ENCODE data around the gene CCDC6.

The CCDC6 gene

DNA sequence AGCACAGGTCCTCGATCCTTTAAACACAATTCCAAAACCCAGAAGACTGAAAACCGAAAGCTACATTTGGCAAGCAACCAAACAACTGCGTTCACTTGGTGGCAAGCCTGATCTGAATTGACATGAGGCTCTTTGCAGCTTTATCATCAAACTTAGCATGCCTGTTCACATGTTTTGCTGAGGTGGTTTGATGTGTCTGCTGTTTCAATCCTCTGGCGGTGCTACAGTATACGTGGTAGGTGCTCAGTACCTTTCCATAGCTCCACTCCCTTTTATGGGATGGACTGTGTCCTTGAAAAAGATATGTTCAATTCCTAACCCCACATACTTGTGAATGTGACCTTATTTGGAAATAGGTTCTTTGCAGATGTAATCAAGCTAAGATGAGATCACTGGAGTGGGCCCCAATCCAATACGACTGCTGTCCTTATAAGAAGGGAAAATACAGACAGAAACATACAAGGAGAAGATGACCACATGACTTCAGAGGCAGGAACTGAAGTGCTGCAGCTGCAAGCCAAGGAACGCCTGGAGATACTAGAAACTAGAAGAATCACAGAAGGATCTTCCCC lies 33.4 kb downstream of the CCDC6 start (continued):
- TF ChIP-seq, protein P1, sequence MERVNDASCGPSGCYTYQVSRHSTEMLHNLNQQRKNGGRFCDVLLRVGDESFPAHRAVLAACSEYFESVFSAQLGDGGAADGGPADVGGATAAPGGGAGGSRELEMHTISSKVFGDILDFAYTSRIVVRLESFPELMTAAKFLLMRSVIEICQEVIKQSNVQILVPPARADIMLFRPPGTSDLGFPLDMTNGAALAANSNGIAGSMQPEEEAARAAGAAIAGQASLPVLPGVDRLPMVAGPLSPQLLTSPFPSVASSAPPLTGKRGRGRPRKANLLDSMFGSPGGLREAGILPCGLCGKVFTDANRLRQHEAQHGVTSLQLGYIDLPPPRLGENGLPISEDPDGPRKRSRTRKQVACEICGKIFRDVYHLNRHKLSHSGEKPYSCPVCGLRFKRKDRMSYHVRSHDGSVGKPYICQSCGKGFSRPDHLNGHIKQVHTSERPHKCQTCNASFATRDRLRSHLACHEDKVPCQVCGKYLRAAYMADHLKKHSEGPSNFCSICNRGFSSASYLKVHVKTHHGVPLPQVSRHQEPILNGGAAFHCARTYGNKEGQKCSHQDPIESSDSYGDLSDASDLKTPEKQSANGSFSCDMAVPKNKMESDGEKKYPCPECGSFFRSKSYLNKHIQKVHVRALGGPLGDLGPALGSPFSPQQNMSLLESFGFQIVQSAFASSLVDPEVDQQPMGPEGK (tag by site-specific recombination; IDR thresholded peaks at IDR 0.05): peak; percentile 24; the same call in 1 of the 2 replicates
- TF ChIP-seq ZEB2 (tag by site-specific recombination; IDR thresholded peaks at IDR 0.05): 0 out of 2 replicates have a peak, but pooled peaks have one; percentile 38
- TF ChIP-seq ZNF843 (tag by site-specific recombination; IDR thresholded peaks at IDR 0.05): no peak
- TF ChIP-seq ZBTB17 (tag by site-specific recombination; IDR thresholded peaks at IDR 0.05): peak; percentile 87
- TF ChIP-seq ZBTB21 (tag by site-specific recombination; IDR thresholded peaks at IDR 0.05): peak; percentile 60; the same call in 1 of the 2 replicates
- TF ChIP-seq, protein P2, sequence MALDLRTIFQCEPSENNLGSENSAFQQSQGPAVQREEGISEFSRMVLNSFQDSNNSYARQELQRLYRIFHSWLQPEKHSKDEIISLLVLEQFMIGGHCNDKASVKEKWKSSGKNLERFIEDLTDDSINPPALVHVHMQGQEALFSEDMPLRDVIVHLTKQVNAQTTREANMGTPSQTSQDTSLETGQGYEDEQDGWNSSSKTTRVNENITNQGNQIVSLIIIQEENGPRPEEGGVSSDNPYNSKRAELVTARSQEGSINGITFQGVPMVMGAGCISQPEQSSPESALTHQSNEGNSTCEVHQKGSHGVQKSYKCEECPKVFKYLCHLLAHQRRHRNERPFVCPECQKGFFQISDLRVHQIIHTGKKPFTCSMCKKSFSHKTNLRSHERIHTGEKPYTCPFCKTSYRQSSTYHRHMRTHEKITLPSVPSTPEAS (tag by site-specific recombination; IDR thresholded peaks at IDR 0.05): no peak
- TF ChIP-seq ZNF629 (tag by site-specific recombination; IDR thresholded peaks at IDR 0.05): peak; percentile 87
- TF ChIP-seq HOXA7 (CRISPR knock-in tag; IDR thresholded peaks at IDR 0.05; ENCODE audit: borderline replicate concordance): no peak

DNA sequence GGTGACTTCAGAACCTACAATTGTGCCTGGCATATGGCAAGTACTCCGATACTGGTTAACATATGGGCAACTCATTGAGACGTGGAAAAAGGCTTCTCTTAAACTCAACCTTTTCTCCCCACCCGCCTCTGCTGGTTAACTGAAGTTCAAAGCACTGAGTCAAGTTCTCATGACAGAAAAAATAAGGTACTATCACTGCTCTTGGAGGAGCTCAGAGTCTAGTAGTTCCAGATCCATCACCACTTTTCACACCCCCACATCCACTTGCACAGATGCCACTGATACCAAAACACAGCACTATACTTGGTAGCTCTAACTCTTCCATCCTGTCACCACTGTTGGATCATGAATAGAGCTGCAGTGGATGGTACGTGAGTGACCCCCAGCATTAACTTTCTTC lies 36.2 kb downstream of the CCDC6 start:
- ChIA-PET CTCF (interaction anchor here (0.5 to 1.1 kb wide), 3 partner anchors 11 to 290 kb away, joined by 3 to 5 read pairs (median 3); no protein-coding TSS in a partner anchor), POLR2A (interaction anchor here (1.9 kb wide), 1 partner anchor 36 kb away, joined by 10 read pairs; the partner anchor contains the start of gene CCDC6)
- Histone ChIP-seq H3K36me3 (ENCODE audit: control insufficient read depth in 2 of 2, insufficient read depth in 1 of 2, low read length in 2 of 2) (no peaks in the 10 kb centered on the region), H3K27ac (ENCODE audit: extremely low read depth, low read depth, low read length) (no peak overlapping the region), H3K4me3 (ENCODE audit: low read depth, low read length) (no peak overlapping the region), H3K4me1 (ENCODE audit: control insufficient read depth, insufficient read depth, low read length) (peaks cover 10% of the 10 kb centered on the region), H3K9me3 (ENCODE audit: control insufficient read depth, insufficient read depth, low read depth, low read length) (no peaks in the 10 kb centered on the region)
- TF ChIP-seq, protein P3, sequence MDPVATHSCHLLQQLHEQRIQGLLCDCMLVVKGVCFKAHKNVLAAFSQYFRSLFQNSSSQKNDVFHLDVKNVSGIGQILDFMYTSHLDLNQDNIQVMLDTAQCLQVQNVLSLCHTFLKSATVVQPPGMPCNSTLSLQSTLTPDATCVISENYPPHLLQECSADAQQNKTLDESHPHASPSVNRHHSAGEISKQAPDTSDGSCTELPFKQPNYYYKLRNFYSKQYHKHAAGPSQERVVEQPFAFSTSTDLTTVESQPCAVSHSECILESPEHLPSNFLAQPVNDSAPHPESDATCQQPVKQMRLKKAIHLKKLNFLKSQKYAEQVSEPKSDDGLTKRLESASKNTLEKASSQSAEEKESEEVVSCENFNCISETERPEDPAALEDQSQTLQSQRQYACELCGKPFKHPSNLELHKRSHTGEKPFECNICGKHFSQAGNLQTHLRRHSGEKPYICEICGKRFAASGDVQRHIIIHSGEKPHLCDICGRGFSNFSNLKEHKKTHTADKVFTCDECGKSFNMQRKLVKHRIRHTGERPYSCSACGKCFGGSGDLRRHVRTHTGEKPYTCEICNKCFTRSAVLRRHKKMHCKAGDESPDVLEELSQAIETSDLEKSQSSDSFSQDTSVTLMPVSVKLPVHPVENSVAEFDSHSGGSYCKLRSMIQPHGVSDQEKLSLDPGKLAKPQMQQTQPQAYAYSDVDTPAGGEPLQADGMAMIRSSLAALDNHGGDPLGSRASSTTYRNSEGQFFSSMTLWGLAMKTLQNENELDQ (tag by site-specific recombination; IDR thresholded peaks at IDR 0.05; ENCODE audit: low read depth): no peak
- TF ChIP-seq ZNF843 (tag by site-specific recombination; IDR thresholded peaks at IDR 0.05) (no peak), ZBTB17 (tag by site-specific recombination; IDR thresholded peaks at IDR 0.05) (no peak), ZNF214 (tag by site-specific recombination; IDR thresholded peaks at IDR 0.05; ENCODE audit: borderline replicate concordance) (no peak), ZNF701 (tag by site-specific recombination; IDR thresholded peaks at IDR 0.05) (no peak), ZNF114 (tag by site-specific recombination; IDR thresholded peaks at IDR 0.05) (no peak), ZNF394 (tag by site-specific recombination; IDR thresholded peaks at IDR 0.05; ENCODE audit: borderline replicate concordance) (no peak), ZBTB21 (tag by site-specific recombination; IDR thresholded peaks at IDR 0.05) (no peak), ZEB2 (tag by site-specific recombination; IDR thresholded peaks at IDR 0.05) (no peak), ZSCAN23 (tag by site-specific recombination; IDR thresholded peaks at IDR 0.05) (no peak), GFI1B (tag by site-specific recombination; IDR thresholded peaks at IDR 0.05) (no peak), ZNF138 (tag by site-specific recombination; IDR thresholded peaks at IDR 0.05; ENCODE audit: borderline replicate concordance) (no peak), ZNF174 (tag by site-specific recombination; IDR thresholded peaks at IDR 0.05) (no peak), GLI4 (tag by site-specific recombination; IDR thresholded peaks at IDR 0.05) (no peak), MZF1 (tag by site-specific recombination; IDR thresholded peaks at IDR 0.05; ENCODE audit: borderline replicate concordance) (no peak), ZNF596 (tag by site-specific recombination; IDR thresholded peaks at IDR 0.05) (no peak)
- TF ChIP-seq, protein P4, sequence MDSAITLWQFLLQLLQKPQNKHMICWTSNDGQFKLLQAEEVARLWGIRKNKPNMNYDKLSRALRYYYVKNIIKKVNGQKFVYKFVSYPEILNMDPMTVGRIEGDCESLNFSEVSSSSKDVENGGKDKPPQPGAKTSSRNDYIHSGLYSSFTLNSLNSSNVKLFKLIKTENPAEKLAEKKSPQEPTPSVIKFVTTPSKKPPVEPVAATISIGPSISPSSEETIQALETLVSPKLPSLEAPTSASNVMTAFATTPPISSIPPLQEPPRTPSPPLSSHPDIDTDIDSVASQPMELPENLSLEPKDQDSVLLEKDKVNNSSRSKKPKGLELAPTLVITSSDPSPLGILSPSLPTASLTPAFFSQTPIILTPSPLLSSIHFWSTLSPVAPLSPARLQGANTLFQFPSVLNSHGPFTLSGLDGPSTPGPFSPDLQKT (IDR thresholded peaks at IDR 0.05; ENCODE audit: borderline replicate concordance, low read depth, low read length): no peak
- TF ChIP-seq, protein P5, sequence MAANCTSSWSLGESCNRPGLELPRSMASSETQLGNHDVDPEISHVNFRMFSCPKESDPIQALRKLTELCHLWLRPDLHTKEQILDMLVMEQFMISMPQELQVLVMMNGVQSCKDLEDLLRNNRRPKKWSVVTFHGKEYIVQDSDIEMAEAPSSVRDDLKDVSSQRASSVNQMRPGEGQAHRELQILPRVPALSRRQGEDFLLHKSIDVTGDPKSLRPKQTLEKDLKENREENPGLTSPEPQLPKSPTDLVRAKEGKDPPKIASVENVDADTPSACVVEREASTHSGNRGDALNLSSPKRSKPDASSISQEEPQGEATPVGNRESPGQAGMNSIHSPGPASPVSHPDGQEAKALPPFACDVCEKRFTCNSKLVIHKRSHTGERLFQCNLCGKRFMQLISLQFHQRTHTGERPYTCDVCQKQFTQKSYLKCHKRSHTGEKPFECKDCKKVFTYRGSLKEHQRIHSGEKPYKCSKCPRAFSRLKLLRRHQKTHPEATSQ (tag by site-specific recombination; IDR thresholded peaks at IDR 0.05): no peak
